GM18511 (cell line): ENCODE data around the gene DSE.
"Not testable (repeated sequence)": the region's sequence is repeated elsewhere in the genome, so short reads cannot be mapped to it uniquely, and the experiment has no call there.

Experiments
- ATAC-seq: cut with Tn5 transposase; IDR thresholded peaks from one replicate; pipeline ENCODE4 v1.9.1; 2021; ENCODE audit warnings: mild to moderate bottlenecking, moderate library complexity; ENCODE audit not compliant: unreplicated experiment

Gene DSE

DNA sequence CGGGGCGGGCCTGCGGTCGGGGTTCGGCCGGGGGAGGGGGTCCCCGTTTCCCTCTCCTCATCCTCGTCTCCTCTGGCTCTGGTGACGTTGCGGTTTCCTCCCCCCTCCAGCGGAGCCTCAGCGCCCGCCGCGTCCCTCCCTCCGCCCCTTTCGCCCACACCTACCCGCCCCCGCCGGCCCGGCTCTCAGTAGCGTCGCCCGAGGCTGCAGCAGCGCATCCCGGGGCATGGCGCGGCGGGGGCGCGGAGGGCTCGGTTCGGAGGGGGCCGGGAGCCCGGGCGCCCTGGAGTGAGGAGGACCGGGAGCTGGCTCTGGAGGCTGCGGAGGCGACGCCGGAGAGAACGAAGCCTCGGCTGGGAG is at the start of gene DSE:
Gene DSE, plus strand, starts transcription at position 188 of the 360 bp plus-strand sequence. CDS start 28,304 bp downstream, outside the sequence.
- ATAC-seq: peak; percentile 79

DNA sequence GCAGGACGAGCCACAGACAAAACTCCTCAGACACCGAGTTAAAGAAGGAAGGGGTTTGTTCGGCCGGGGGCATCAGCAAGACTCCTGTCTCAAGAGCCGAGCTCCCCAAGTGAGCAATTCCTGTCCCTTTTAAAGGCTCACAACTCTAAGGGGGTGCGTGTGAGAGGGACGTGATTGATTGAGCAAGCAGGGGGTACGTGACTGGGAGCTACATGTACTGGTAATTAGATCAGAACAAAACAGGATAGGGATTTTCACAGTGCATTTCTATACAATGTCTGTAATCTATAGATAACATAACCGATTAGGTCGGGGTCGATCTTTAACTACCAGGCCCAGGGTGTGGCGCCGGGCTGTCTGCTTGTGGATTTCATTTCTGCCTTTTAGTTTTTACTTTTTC is 48.8 kb upstream of the DSE start:
- ATAC-seq: not testable (repeated sequence)

DNA sequence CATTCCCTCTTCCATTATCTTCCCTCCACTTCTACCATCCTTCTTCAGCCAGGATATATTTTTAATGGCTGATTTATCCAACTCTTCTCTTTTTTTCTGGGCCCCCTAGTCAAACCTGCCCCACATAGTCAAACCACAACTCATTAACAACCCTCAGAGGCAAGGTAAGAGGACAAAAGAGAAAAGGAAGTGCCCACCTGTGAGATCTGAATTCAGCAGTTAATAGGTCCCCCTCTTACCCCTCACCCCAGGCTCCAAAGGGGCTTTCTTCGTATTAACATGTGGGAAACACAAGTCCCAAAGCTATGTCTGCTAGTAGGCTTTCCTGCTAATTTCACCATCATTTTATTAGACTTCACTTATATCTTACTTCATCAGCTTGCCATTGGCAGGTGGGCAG is 46.9 kb upstream of the DSE start:
- no peak for ATAC-seq

DNA sequence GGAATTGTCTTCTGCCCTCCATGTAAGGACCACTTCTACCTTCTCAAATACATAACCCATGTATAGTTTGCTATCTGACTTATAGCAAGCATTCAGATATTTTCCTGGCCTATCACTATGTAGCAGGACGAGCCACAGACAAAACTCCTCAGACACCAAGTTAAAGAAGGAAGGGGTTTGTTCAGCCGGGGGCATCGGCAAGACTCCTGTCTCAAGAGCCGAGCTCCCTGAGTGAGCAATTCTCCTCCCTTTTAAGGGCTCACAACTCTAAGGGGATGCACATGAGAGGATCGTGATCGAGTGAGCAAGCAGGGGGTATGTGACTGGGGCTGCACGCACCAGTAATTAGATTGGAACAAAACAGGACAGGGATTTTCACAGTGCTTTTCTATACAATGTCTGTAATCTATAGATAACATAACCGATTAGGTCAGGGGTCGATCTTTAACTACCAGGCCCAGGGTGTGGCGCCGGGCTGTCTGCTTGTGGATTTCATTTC is 45.1 kb upstream of the DSE start:
- not testable (repeated sequence) for ATAC-seq

DNA sequence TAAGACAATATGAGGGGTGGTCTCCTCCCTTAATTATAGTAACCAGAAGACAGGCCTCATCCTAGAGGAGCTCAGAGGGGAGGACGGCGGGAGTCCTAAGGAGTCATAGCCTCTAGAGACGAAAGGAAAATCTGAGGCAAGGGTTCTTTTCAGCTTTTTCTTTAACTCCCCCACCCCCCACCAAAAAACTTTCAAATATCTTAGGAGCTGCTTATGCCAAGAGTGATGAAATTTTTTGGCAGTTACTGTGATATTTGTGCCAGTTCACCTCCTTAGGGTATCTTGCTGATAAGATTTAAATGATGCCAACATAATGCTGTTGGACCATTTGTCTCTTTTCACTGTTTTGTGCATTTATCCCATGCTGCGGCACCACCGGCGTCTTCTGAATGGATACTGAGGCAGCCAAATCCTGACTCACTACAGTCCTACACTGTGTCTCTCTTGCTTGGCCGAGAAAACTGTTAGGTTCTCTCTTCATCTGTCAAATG is 44.5 kb upstream of the DSE start:
- no peak for ATAC-seq

DNA sequence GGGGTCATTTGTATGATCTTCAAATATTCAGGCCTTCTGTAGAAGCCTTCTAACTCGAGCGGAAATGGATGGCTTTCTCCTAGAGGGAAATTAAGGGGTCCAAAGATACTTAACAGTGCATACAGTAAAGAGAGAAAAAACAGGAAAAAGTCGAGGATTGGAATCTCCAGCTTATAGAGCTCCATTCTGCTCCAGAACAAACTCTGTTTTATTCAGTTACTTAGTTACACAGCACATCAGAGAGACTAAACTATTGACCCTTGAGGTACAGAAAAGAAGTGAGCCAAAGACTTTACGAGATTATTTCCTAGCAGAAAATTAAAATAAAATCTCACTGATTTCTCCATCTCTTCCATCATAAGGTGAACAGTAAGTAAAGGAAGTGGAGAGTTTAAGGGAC is 43.8 kb upstream of the DSE start:
- ATAC-seq: no peak

DNA sequence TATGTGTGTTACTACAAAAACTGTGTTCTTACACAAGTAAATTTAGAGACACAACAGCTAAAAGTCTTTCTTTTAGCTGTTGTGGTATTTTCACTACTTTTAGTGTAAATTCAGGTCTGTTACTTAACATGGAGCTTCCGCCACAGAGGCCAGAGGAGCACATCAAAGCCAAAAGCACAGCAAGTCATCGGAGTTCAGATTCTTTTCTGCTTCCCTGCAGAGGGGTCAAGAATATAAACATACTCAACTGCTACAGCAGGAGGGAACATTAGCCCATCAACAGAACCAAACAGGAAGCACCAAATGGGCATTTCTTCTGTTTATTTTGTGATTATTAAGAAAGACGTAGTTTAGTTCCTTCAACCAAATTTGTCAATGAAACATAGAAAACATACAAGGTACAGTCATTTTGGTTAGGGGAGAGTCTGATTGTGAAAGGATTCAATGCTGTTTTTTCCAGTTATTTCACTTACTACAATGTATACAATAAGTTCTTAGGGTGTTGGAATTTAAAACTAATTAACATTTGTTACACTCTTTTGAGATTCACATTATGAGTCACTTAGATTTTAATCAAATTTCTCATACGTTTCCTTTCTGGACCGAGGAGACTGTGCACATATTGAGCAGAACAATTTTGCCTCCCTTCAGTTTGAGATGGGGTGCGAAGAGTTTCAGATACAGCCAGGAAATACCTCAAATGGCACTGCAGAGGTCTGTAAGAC is 42.8 kb upstream of the DSE start:
- ATAC-seq: no peak

DNA sequence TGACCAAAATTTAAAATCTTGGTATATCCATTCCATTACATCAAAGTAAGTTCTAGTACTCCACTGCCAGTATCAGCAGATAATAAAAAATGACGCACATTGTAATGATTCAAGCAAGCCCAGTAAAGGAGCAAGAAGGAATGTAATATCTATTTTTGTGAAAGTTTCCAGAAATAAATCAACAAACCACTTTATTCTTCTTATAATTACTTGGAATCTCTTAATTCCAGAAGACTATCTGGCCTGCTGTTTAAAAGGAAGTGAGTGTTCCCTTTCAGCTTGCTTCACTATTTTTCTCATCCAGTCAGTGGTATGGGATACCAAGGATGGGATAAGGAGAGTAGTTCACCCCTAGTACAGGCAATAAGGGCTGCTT is 42.2 kb upstream of the DSE start:
- no peak for ATAC-seq

DNA sequence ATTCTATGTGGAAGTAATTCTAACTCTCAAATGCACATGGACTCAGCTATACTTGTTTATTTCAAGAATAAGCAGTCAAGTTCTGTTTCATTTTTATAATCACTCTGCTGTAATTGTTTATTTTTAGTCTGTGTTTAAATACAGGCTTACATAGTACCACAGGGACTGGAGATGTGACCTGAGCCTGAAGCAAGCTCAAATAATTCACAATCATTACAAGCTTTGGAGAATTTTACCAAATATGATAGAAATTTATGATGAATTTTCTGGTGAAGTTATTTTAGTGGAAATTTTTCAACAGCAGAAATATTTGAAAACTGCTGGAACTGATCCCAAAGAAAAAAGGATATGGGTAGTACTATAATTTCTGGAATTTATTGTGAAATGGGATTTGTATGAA is 41.6 kb upstream of the DSE start:
- no peak for ATAC-seq

DNA sequence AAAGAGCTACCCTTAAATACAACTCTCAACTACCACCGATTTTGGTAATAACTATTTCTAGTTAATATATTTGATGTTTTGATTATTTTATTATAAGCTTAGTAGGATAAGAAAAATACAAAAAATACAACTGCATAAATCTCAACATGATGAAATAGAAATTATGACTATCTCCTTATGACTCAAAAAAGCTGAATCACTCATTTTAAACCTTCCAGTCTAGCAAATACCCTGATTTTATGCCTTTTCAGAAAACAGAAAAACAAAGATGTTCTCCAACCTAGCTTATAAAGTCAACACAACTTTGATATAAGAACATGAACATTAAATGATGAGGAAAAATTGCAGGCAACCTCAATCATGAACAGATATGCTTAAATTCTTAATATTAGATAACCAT is 40.2 kb upstream of the DSE start:
- no peak for ATAC-seq

DNA sequence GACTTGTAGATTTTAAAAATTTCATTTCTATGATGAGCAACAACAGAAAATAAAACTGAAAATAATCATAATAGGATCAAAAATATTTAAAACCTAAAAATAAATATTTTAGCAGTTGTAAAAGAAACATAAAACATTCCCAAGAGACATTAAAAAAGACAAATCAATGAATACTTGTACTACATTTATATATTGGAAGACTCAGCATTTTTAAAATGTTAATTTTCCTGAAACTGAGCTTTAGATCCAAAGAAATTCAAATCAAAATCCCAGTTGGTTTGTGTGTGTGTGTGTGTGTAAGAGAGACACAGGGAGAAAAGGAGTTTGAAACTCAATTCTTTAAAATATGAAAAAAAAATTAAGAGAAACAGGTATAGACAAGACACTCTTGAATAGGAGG is 38.7 kb upstream of the DSE start:
- no peak for ATAC-seq

DNA sequence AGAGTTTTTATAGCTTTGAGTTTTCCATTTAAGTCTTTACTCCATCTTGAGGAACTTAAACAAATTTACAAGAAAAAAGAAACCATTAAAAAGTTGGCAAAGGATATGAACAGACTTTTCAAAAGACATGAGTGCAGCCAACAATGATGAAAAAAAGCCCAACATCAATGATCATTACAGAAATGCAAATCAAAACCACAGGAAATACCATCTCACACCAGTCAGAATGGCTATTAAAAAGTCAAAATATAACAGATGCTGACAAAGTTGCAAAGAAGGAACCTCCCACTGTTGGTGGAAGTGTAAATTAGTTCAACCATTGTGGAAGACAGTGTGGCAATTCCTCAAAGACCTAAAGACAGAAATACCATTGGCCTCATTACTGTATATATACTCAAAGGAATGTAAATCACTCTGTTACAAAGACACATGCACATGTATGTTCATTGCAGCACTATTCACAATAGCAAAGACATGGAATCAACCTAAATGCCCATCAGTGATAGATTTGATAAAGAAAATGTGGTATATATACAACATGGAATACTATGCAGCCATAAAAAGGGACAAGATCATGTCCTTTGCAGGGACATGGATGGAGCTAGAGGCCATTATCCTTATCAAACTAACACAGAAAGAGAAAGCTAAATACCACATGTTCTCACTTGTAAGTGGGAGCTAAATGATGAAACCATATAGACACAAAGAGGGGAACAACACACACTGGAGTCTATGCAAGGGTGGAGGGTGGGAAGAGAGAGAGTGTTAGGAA is 35.9 kb upstream of the DSE start:
- not testable (repeated sequence) for ATAC-seq

DNA sequence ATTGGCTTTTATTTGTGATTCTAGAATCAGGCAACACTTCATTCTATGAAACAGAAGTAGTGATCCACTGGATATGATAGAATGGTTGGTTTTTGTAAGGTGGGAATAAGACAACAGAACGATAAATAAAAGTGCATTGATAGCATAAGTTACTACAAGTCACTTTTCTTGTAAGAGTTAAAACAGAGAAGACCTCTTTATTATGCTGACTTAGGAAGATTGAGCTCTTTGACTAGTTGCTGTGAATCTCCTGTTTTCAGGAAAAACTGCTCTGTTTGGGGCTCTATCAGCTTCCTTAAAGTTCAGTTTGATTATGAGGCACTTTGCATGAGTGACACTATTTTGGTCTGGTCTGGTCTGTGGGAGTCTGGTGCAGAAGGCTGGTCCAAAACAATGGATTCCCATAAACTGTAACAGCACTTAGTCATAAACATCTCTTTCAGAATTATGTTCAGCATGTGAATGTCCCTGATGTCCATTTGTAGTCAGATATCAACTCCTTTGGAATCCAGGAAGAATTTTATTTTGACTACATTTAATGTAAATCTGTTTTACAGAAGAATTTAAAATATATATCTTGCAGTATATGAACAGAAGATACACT is 35.0 kb upstream of the DSE start:
- no peak for ATAC-seq

DNA sequence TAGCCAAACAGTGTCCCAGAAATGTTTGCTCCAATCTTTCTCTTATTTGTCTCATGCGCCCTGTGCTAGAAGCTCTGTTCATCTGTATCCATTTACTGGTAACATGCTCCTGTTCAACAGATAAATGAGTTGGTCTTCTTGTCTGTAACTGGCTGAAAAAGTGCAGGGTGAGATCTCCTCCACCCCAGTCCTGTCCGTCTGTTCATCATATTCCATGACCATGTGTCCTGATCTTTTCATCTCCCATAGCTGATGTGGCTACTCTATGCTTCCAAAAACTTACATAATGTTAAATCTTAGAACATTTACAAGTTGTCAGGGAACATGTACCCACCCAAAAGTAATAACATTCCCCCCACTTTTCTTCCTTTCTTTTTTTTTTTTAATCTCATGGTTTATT is 31.8 kb upstream of the DSE start:
- ATAC-seq: no peak

DNA sequence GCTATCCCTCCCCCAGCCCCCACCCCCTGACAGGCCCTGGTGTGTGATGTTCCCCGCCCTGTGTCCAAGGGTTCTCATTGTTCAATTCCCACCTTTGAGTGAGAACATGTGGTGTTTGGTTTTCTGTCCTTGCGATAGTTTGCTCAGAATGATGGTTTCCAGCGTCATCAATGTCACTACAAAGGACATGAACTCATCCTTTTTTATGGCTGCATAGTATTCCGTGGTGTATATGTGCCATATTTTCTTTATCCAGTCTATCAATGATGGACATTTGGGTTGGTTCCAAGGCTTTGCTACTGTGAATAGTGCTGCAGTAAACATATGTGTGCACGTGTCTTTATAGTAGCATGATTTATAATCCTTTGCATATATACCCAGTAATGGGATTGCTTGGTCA is 30.1 kb upstream of the DSE start:
- ATAC-seq: not testable (repeated sequence)

DNA sequence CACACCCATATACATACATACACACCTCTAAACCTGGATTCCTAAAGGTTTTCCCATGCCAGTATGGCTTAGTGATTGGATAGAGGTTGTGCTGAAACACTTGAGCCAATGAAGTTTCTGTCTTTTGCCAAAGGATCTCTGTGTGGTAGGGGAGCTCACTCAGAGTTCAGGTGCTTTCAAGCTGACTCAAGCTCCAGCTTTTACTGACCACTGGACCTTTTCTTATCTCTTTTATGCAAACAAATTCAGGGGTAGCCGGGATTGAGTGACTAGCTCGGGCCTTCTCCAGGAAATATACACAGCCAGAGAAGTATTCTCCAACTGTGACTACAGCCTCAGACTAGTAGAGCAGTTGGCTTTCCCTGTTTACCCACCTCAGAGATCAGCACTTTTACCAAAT is 21.5 kb upstream of the DSE start:
- no peak for ATAC-seq

DNA sequence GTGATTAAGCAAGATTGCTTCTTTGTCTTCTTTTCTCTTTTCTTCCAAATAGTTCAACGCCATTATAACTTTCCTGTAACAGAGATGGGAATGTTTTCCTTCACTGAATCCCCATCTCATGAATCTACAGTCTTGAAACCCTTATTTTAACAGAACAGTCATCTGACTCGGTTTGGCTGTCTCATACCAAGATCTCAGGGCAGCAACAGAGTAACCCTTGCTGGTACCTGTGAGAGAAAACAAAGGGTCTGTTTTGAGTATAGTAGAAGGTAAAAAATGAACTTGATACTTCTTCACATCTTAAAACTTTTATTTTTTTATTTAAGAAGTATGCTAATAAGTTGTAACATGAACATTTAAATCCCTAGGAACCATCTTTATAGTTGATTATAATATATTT is 19.6 kb upstream of the DSE start:
- no peak for ATAC-seq

DNA sequence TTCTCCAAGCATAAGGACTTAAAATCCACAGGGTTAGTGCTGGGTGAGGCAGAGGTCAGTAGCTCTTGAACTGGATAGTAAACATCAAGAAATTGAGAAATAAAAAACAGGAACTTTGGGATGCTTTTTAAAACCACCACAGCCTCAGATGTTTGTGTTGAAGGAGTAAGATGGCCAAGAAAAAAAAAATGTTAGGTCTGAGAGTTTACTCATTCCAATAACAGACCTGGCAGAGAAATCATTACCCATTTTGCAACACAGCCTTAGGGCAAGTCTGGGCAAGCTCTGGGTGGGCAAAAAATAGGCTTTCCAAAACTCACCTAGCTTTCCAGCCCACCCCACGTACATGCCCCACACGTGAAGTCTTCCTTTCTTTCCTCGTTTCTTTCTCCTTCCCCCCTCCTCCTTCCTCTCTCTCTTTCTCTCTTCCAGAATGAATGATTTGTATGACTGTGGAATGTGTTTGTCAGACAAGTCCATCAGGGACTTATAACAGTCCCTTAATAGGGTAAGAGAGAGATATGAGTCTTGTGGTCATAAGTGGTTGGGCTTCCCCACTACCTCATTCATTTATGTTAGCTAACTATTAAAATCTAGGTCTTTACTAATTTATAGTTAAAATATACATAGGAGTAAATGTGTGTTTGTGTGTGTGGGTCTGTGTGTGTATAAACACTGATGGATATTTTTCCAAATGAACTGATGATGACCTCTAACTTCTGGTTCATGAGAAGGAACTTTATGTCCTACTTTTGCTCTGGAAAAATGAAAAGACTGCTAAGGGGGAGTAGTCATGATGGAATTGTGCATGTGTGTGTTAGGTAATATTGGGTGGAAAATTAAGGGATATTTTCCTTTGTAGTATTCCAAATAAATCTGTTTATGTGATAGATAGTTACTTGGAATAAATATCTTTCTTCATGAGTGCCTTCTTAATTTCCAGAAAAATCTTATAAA is 18.0 kb upstream of the DSE start:
- peak; percentile 88 for ATAC-seq

DNA sequence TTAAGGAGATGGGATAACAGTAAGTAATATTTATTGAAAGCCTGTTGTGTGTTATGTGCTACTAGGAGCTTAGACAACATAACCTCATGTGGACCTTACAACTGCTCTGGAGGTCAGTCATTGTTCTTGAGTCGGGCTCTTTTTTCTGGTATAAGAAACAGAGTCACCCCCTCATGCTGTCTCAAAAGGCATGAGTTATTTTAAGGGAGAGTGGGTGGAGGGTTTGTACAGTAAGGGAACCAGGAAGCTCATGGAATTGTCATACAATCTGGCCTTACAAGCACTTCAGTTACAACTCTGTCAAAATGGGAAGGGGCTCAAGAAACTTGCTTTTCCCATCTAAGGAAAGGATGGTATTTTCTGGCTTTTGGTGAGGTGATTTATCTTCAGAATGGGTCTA is 16.5 kb upstream of the DSE start:
- ATAC-seq: no peak

DNA sequence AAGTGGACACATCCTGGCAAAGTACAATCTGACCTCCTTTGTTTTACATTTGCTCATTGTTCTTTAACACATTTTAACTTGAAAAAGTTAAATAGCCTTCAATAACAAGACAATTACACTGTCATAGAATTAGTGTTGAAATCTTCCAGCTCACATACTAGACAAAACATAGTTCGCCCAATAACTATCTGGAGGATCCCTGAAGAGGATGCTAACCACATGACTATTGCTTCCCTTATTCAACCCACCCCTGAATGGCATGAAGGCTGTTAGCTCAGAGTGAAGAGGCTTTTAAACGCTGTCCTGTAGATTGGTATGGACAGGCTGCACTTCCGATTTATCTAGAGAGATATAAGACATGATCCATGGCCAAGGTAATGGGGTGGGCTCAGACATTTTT is 15.0 kb upstream of the DSE start:
- no peak for ATAC-seq

DNA sequence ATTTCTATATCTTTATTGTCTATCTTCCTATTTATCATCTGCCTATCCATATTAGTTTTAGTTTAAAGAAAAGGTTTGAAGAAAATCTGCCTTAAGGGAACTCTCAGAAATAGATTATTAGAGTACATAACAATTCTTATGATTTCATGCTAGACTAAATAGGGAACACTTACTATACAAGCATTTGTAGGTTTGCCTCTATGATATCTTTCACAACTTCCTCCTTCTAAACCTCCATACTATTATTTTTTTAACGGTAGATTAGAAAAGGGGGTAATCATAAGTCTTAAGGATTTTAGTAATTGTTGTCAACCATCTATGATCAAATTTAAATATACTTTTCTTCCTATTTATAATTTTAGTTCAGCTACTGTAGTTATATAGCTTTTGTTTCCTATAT is 11.6 kb upstream of the DSE start:
- ATAC-seq: no peak
